Measurements from ENCODE around the gene SCRG1.

SCRG1 gene

DNA sequence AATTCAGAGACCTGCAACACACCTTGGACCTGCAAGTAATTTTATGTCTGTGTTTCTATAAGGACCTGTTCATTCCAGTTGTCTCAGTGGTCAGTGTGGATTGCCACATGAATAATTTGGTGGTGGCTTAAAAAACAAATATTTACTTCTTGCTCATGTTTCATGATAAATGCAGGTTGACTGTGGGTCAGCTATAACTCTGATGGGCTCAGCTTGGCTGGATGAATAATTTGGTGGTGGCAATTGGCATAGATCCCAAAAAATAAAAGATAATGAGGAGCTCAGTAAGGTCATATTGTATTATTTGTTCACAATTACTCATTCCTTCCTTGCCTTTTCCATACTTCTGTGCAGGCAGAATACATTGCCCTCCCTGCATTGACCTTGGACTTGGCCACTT lies 18.9 kb upstream of the SCRG1 start:
- H3K79me2 ChIP-seq (ENCODE audit: low read length): no peaks in the 10 kb centered on the region
- no peaks in the 10 kb centered on the region for H3K9me3 ChIP-seq (ENCODE audit: insufficient read depth, low read length)
- peaks cover 8% of the 10 kb centered on the region for H3K4me1 ChIP-seq (ENCODE audit: low read length)
- no peaks in the 10 kb centered on the region for H4K20me1 ChIP-seq (ENCODE audit: insufficient read depth, low read length)
- TF ChIP-seq EZH2phosphoT487 (IDR thresholded peaks at IDR 0.05; ENCODE audit: low read depth) (no peak), CTCF (IDR thresholded peaks at IDR 0.05; ENCODE audit: low read depth, low read length) (no peak)
- H3K36me3 ChIP-seq (replicated peaks; ENCODE audit: low read depth, low read length): no peaks in the 10 kb centered on the region
- no peak overlapping the region for H3K4me3 ChIP-seq (ENCODE audit: low read length)
- H2AFZ ChIP-seq (ENCODE audit: low read depth, low read length): no peak overlapping the region
- H3K27ac ChIP-seq (ENCODE audit: low read length): no peak overlapping the region
- no peak overlapping the region for H3K9ac ChIP-seq (ENCODE audit: low read length)
- H3K4me2 ChIP-seq (ENCODE audit: low read length): no peak overlapping the region
- no peaks in the 10 kb centered on the region for H3K27me3 ChIP-seq (ENCODE audit: low read depth, low read length)

DNA sequence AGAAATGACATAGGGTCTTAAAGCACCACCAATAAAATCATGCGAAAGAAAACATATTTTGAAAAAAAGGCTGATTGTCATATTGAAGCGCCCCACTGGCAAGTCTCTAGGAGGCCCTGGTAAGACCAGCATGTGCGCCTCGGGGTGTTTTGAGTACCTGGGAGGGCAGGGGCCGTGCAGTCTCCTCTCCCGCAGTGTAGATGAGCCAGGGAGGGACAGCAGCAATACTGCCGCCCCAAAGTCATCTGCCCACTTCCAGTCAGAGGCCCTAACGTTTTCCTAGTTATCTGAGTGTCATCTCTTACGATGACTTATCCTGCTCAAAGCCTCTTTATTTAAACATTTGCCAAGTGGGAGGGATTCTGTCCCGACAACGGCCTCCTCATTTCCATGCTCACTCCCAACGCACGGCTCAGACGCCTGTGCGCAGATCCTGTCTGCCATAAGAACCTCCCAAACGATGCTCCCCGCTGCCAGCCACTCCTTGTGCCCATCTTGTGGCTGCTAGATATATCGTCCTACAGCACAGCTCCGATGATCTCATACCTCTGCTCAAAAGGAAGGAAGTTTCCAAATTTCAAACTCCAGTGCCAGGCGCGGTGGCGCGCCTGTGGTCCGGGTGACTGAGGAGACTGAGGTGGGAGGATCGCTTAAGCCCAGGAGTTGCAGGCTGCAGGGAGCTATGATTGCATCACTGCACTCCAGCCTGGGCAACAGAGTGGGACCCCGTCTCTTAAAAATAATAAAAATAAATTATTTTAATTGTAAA lies 17.2 kb upstream of the SCRG1 start:
- Histone ChIP-seq H3K9ac (ENCODE audit: low read length) (no peak overlapping the region), H3K27ac (ENCODE audit: low read length) (no peak overlapping the region), H2AFZ (ENCODE audit: low read depth, low read length) (no peak overlapping the region), H3K9me3 (ENCODE audit: insufficient read depth, low read length) (no peaks in the 10 kb centered on the region), H3K79me2 (ENCODE audit: low read length) (no peaks in the 10 kb centered on the region), H3K4me1 (ENCODE audit: low read length) (peaks cover 8% of the 10 kb centered on the region), H3K27me3 (ENCODE audit: low read depth, low read length) (no peaks in the 10 kb centered on the region), H3K4me2 (ENCODE audit: low read length) (no peak overlapping the region), H3K36me3 (replicated peaks; ENCODE audit: low read depth, low read length) (no peaks in the 10 kb centered on the region), H3K4me3 (ENCODE audit: low read length) (no peak overlapping the region), H4K20me1 (ENCODE audit: insufficient read depth, low read length) (no peaks in the 10 kb centered on the region)
- TF ChIP-seq EZH2phosphoT487 (IDR thresholded peaks at IDR 0.05; ENCODE audit: low read depth) (no peak), CTCF (IDR thresholded peaks at IDR 0.05; ENCODE audit: low read depth, low read length) (no peak)

DNA sequence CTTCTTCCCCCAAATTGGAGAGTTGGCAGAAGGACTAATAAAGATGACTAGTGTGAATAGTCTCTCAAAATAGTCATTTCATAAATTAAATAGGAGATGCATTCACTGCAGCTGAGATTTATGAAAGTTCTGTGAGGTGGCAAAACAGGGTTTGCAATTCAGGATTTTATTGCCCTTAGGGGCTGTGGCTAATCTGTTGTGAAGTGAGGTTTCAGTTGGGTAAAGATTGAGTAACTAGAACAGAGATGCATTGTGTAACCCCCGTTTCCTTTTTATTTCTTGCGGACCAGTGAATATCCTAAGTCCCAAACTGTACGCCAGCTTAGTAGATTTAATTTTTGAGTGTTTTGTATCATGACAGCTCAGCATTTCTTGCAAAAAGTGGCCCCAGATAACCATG lies 16.2 kb upstream of the SCRG1 start:
- no peak overlapping the region for H3K9ac ChIP-seq (ENCODE audit: low read length)
- no peaks in the 10 kb centered on the region for H3K79me2 ChIP-seq (ENCODE audit: low read length)
- no peak for TF ChIP-seq EZH2phosphoT487 (IDR thresholded peaks at IDR 0.05; ENCODE audit: low read depth)
- TF ChIP-seq CTCF (IDR thresholded peaks at IDR 0.05; ENCODE audit: low read depth, low read length): no peak
- H4K20me1 ChIP-seq (ENCODE audit: insufficient read depth, low read length): no peaks in the 10 kb centered on the region
- H3K27me3 ChIP-seq (ENCODE audit: low read depth, low read length): no peaks in the 10 kb centered on the region
- H3K36me3 ChIP-seq (replicated peaks; ENCODE audit: low read depth, low read length): no peaks in the 10 kb centered on the region
- H3K9me3 ChIP-seq (ENCODE audit: insufficient read depth, low read length): no peaks in the 10 kb centered on the region
- no peak overlapping the region for H3K4me2 ChIP-seq (ENCODE audit: low read length)
- H2AFZ ChIP-seq (ENCODE audit: low read depth, low read length): no peak overlapping the region
- peaks cover 8% of the 10 kb centered on the region for H3K4me1 ChIP-seq (ENCODE audit: low read length)
- H3K27ac ChIP-seq (ENCODE audit: low read length): no peak overlapping the region
- H3K4me3 ChIP-seq (ENCODE audit: low read length): no peak overlapping the region

DNA sequence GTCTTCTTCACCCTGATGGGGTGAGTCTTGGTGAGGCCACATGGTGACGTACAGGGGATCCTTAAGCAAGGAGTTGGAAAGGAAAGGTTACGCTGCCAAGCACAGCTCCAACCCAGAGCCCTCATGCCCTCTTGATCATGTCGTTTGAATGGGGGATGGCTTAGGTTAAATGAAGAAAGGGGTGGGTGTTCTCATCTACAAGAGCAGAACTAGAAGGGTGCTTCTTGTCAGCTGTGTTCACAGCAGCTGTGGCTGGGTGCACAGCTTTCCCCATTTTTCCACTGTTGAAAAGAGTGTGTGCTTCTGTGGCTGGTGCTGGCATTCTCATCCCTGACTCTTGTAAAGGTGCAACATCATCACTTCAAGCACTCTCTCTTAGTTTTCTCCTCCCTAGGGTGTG lies 15.5 kb upstream of the SCRG1 start:
- Histone ChIP-seq H3K4me3 (ENCODE audit: low read length) (no peak overlapping the region), H3K27ac (ENCODE audit: low read length) (no peak overlapping the region), H4K20me1 (ENCODE audit: insufficient read depth, low read length) (no peaks in the 10 kb centered on the region), H2AFZ (ENCODE audit: low read depth, low read length) (no peak overlapping the region), H3K4me1 (ENCODE audit: low read length) (peaks cover 8% of the 10 kb centered on the region), H3K9ac (ENCODE audit: low read length) (no peak overlapping the region), H3K36me3 (replicated peaks; ENCODE audit: low read depth, low read length) (no peaks in the 10 kb centered on the region), H3K79me2 (ENCODE audit: low read length) (no peaks in the 10 kb centered on the region), H3K27me3 (ENCODE audit: low read depth, low read length) (no peaks in the 10 kb centered on the region), H3K4me2 (ENCODE audit: low read length) (no peak overlapping the region), H3K9me3 (ENCODE audit: insufficient read depth, low read length) (no peaks in the 10 kb centered on the region)
- TF ChIP-seq CTCF (IDR thresholded peaks at IDR 0.05; ENCODE audit: low read depth, low read length) (no peak), EZH2phosphoT487 (IDR thresholded peaks at IDR 0.05; ENCODE audit: low read depth) (no peak)

Measured in OCI-LY3 (cell line).